DOHH2 (cell line): ENCODE measurements around the gene MUC21.

Experiments
- H3F3A ChIP-seq: fragments of 200-600 bp; sonication (generic), shearing (Covaris generic); 2 replicates; pipeline ENCODE4 v1.6.0; 2016; ENCODE audit warnings: antibody characterized with exemption, mild to moderate bottlenecking; ENCODE audit not compliant: control insufficient read depth, insufficient read depth
- H3K27ac ChIP-seq: fragments of 200-600 bp; sonication (generic); 2 replicates; pipeline ENCODE4 v1.5.1; 2014; ENCODE audit warnings: low read depth, mild to moderate bottlenecking, low read length, moderate library complexity
- H3K27me3 ChIP-seq: fragments of 200-600 bp; sonication (generic); 2 replicates; pipeline ENCODE4 v1.6.1; 2014; ENCODE audit warnings: mild to moderate bottlenecking, low read length, mixed read lengths; ENCODE audit not compliant: control insufficient read depth
- H3K36me3 ChIP-seq: fragments of 200-600 bp; sonication (generic); 2 replicates; pipeline ENCODE4 v1.6.1; 2014; ENCODE audit warnings: mild to moderate bottlenecking, low read length, moderate library complexity, mixed read lengths; ENCODE audit not compliant: control insufficient read depth
- H3K4me1 ChIP-seq: fragments of 200-600 bp; sonication (generic); 2 replicates; pipeline ENCODE4 v1.6.1; 2014; ENCODE audit warnings: mild to moderate bottlenecking, low read length, mixed read lengths; ENCODE audit not compliant: control insufficient read depth
- H3K4me2 ChIP-seq: fragments of 200-600 bp; sonication (generic); 2 replicates; pipeline ENCODE4 v1.6.0; 2014; ENCODE audit warnings: mild to moderate bottlenecking, low read length, moderate library complexity
- H3K4me3 ChIP-seq: fragments of 200-600 bp; sonication (generic); 2 replicates; pipeline ENCODE4 v1.5.1; 2014; ENCODE audit warnings: mild to moderate bottlenecking, low read length, mixed read lengths
- H3K79me2 ChIP-seq: fragments of 200-600 bp; sonication (generic); 2 replicates; pipeline ENCODE4 v1.6.1; 2014; ENCODE audit warnings: mild to moderate bottlenecking, low read length, mixed read lengths; ENCODE audit not compliant: control insufficient read depth
- H3K9me2 ChIP-seq: fragments of 200-600 bp; sonication (generic); replicated peaks from 2 replicates; pipeline ENCODE4 v1.6.1; 2014; ENCODE audit warnings: mild to moderate bottlenecking, low read length, mixed read lengths; ENCODE audit not compliant: control insufficient read depth
- H3K9me3 ChIP-seq: fragments of 200-600 bp; sonication (generic); 2 replicates; pipeline ENCODE4 v1.6.1; 2014; ENCODE audit warnings: antibody characterized with exemption, low read length, mixed read lengths; ENCODE audit not compliant: control insufficient read depth, insufficient read depth
- H4K20me1 ChIP-seq: fragments of 200-600 bp; sonication (generic); 2 replicates; pipeline ENCODE4 v1.6.0; 2014; ENCODE audit warnings: low read depth, mild to moderate bottlenecking, antibody characterized with exemption, low read length, moderate library complexity; ENCODE audit not compliant: control insufficient read depth, insufficient read depth
- CTCF ChIP-seq: fragments of 200-600 bp; sonication (generic); IDR thresholded peaks from one replicate; pipeline ENCODE4 v1.5.1; 2014; ENCODE audit warnings: antibody characterized with exemption, mild to moderate bottlenecking, low read depth, low read length; ENCODE audit not compliant: poor library complexity, severe bottlenecking
- EZH2phosphoT487 ChIP-seq: fragments of 200-600 bp; sonication (generic); IDR thresholded peaks from 2 replicates; pipeline ENCODE4 v1.6.1; 2017; ENCODE audit warnings: borderline replicate concordance, mild to moderate bottlenecking, antibody characterized with exemption, low read length, moderate library complexity, mixed read lengths

MUC21 gene

DNA sequence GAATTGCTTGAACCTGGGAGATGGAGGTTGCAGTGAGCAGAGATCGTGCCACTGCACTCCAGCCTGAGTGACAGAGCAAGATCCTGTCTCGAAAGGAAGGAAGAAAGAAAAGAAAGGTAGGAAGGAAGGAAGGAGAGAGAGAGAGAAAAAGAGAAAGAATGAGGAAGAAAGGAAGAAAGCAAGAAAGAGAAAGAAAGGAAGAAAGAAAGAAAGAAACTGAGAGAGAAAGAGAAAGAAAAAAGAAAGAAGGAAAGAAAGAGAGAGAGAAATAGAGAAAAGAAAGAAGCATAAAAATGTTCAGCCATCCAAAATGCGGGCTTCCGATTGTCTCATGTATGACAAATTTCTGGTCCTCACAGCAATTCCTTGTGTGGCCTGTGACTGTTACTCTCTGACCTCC, 49.6 kb downstream of the MUC21 start:
- Histone ChIP-seq H3K4me2 (no peak overlapping the region), H3K9me2 (no peaks in the 10 kb centered on the region), H3F3A (no peaks in the 10 kb centered on the region), H3K27ac (no peak overlapping the region), H3K36me3 (no peaks in the 10 kb centered on the region), H3K9me3 (no peaks in the 10 kb centered on the region), H3K79me2 (no peaks in the 10 kb centered on the region), H3K4me3 (no peak overlapping the region), H3K4me1 (no peaks in the 10 kb centered on the region), H4K20me1 (no peaks in the 10 kb centered on the region), H3K27me3 (peaks cover 23% of the 10 kb centered on the region)
- TF ChIP-seq CTCF (no peak), EZH2phosphoT487 (no peak)

GRCh38 chr6:31035862-31036497, 52.5 kb downstream of the MUC21 start:
- H3K36me3 ChIP-seq, result no peaks in the 10 kb centered on the region
- H3K9me2 ChIP-seq, result no peaks in the 10 kb centered on the region
- peaks cover 37% of the 10 kb centered on the region for H3K27me3 ChIP-seq
- no peaks in the 10 kb centered on the region for H3K4me1 ChIP-seq
- TF ChIP-seq EZH2phosphoT487 (no peak), CTCF (no peak)
- H3K4me3 ChIP-seq, result no peak overlapping the region
- no peaks in the 10 kb centered on the region for H4K20me1 ChIP-seq
- no peaks in the 10 kb centered on the region for H3K79me2 ChIP-seq
- H3K4me2 ChIP-seq, result no peak overlapping the region
- H3K9me3 ChIP-seq, result no peaks in the 10 kb centered on the region
- H3F3A ChIP-seq, result no peaks in the 10 kb centered on the region
- H3K27ac ChIP-seq, result no peak overlapping the region

GRCh38 chr6:31037169-31037568, 53.7 kb downstream of the MUC21 start:
- Histone ChIP-seq H3K27ac (no peak overlapping the region), H3K9me2 (no peaks in the 10 kb centered on the region), H3K79me2 (no peaks in the 10 kb centered on the region), H3K4me2 (no peak overlapping the region), H3K4me1 (no peaks in the 10 kb centered on the region), H3K36me3 (no peaks in the 10 kb centered on the region), H3F3A (no peaks in the 10 kb centered on the region), H4K20me1 (no peaks in the 10 kb centered on the region), H3K9me3 (no peaks in the 10 kb centered on the region), H3K4me3 (no peak overlapping the region), H3K27me3 (peaks cover 39% of the 10 kb centered on the region)
- no peak for TF ChIP-seq CTCF
- no peak for TF ChIP-seq EZH2phosphoT487

GRCh38 chr6:31037682-31038081, 54.2 kb downstream of the MUC21 start:
- Histone ChIP-seq H3K4me1 (no peaks in the 10 kb centered on the region), H4K20me1 (no peaks in the 10 kb centered on the region), H3K36me3 (no peaks in the 10 kb centered on the region), H3K4me3 (no peak overlapping the region), H3K9me3 (no peaks in the 10 kb centered on the region), H3F3A (no peaks in the 10 kb centered on the region), H3K27ac (no peak overlapping the region), H3K9me2 (no peaks in the 10 kb centered on the region), H3K27me3 (peaks cover 37% of the 10 kb centered on the region), H3K79me2 (no peaks in the 10 kb centered on the region), H3K4me2 (no peak overlapping the region)
- TF ChIP-seq EZH2phosphoT487 (no peak), CTCF (no peak)
